NOMO-1 (cell line): ENCODE data around the gene GUCY2D.
"Not testable (repeated sequence)": the region's sequence is repeated elsewhere in the genome, so short reads cannot be mapped to it uniquely, and the experiment has no call there.

ENCODE experiments used
- DNase-seq, 2 experiments: peaks; one replicate each; lab custom pipeline; 2025; ENCODE audit not compliant: unreplicated experiment in 2 of 2; lab: John Stamatoyannopoulos, UW

GUCY2D gene

GRCh38 chr17:8041249-8041928 is 39.0 kb downstream of the GUCY2D start:
- DNase-seq = peak; percentile 58 to 91

DNA sequence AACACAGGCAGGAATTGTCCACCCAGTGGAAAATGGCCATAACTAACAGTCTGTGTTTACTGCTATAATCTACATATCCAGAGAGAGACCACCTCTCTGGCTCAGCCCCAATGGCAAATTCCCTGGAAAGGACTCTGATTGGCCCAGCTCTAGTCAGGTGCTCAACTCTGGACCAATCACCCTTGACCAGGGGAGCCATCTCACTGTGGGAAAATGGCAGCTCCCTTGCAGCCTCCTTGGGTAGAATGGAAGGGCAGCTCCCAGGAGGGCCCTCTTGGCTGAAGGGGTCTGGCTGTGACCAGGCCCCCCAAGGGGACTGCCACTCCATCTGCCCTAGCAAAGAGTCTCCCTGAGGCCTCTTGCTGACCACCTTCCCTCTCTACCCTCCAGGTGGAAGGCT is 39.6 kb downstream of the GUCY2D start:
- no peak for DNase-seq

DNA sequence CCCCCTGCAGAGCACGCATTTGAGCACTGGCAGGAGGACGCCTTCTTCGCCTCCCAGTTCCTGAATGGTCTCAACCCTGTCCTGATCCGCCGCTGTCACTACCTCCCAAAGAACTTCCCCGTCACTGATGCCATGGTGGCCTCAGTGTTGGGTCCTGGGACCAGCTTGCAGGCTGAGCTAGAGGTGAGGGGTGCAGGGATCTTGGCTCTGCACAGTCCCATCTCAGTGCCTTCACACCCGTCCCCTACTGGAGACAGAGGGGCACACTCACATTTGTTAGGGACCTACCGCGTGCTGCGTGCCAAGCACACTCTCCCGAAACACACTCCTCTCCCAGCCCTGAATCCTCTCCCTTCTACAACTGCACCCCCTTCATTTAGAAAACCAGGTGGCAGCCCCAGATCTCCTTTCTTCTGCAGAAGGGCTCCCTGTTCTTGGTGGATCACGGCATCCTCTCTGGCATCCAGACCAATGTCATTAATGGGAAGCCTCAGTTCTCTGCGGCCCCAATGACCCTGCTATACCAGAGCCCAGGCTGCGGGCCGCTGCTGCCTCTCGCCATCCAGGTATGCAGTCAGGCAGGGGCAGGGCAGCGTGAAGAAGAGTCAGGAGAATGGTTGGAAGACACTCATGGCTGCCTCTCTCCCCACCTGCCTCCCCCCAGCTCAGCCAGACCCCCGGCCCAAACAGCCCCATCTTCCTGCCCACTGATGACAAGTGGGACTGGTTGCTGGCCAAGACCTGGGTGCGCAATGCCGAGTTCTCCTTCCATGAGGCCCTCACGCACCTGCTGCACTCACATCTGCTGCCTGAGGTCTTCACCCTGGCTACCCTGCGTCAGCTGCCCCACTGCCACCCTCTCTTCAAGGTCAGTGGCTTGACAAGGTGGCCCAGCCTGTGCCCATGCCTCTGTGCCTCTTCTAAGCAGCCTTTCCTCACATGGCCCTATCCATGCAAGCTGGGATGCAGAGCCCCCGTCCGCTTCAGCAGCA is 42.7 kb downstream of the GUCY2D start:
- DNase-seq = no peak

DNA sequence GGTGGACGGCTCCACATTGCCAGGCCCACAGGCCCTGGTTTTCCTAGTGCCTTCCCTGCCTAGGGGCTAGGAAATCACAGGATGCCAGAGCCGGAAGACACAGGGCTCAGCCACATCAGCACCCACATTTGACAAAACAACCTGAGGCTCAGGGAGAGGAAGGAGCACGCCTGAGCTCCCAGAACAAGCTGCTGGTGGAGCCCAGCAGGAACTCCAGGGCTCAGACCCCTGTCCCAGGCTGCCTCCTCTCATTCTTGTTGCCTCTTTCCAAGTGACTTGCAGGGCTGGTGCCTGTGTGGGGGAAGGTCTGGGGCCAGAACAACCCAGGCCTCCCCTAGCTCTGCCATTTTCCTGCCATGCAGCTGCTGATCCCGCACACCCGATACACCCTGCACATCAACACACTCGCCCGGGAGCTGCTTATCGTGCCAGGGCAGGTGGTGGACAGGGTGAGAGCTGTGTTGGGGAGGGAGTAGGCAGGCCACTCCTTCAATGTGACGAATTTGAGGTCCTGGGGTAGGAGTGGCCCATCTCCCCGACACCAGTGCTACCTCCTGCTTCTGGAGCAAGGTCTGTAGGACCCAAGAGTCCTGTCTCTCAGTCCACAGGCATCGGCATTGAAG is 44.0 kb downstream of the GUCY2D start:
- no peak for DNase-seq

- DNase-seq = no peak
Measured at GRCh38 chr17:8046929-8047768, 44.7 kb downstream of the GUCY2D start.

- DNase-seq = no peak
Measured at GRCh38 chr17:8047769-8048110, 45.3 kb downstream of the GUCY2D start.

GRCh38 chr17:8048236-8048635 is 45.8 kb downstream of the GUCY2D start:
- no peak for DNase-seq

DNA sequence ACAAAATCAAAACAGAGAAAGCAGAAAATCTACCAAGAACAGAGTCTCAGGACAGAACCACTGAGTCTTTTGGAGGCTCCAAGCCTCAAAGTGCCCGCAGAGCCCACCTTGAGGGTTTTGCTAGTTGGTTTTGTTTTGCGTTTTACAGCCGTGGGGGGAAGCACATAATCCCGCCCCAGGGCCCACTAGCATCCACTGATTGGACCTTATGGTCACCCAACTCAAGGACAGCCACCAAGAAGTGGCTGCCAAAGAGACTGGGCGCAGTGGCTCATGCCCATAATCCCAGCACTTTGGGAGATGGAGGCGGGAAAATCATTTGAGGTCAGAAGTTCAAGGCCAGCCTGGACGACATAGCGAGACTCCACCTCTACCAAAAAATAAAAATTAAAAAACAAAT is 46.3 kb downstream of the GUCY2D start:
- DNase-seq = no peak

DNA sequence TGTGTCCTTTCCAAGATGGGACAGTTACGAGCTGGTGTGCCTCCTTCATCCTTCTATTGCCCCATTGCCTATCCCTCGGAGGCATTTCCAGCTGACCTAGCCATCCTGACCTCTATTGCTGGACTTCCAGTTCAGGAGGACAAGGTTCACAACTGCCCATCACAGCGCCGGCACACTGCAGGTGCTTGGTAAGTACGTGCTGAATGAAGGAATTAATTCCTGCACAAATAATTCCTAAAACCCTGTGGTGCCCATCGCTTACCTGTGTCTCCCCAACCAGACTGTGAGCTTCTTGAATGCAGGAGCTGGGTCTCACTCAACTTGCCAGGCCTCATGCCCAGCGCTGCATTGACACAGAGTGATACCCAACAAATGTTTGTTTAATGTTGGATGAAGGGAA is 49.4 kb downstream of the GUCY2D start:
- DNase-seq = no peak

- DNase-seq = no peak
Measured at GRCh38 chr17:8052256-8053252, 50.1 kb downstream of the GUCY2D start.

GRCh38 chr17:8053600-8053999 is 51.2 kb downstream of the GUCY2D start:
- DNase-seq = no peak

DNA sequence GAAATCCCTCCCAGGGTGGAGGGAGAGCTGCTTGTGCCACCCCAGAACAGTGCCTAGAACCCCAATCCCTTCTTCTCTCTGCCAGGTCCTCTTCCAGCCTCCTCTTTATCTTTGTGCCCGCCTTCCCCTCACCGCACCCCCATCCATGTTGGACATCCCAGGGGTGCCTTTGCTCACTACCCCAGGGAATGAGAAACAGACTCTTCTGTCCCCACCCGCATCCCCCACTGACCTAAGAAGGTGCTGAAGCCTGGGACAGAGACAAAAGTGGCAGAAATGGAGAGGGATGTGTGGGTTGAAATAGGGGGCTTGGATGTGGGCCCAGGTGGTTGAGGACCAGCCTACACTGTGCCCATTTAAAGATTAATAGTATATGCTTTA is 53.4 kb downstream of the GUCY2D start:
- no peak for DNase-seq

DNA sequence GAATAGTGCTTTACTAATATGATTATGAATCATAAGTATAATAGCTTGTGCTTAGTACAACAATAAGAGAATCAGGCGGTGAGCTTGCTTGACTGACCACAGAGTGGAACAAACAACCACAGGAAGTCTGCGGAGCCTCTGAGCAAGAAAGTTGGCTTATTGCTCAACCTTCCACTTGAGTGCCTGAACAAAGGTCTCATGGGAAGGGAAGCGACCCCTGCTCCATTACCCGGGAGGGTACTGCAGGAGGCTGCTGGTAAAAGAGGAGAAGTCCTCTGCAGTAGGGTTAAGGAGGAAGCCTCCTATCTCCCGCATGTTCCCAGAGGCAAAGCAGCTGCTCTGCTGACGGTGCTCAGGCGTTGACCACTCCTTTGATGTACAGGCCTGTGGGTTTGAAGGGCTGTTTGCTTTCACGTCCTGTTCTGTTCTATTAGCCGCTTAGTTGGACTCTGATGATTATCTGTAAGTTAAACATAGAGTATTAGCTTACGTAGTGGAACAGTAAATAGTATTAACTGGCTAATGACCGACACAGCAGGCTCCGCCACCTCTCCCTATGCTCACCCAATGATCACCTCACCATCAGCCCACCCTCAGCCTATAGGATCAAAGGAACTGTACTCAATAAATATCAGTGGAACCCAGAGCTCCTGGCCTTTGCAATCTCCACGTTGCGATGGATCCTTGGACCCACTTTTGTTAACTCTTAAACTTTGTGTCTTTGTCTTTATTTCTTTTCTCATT is 54.0 kb downstream of the GUCY2D start:
- peak; percentile 84 to 96 for DNase-seq

DNA sequence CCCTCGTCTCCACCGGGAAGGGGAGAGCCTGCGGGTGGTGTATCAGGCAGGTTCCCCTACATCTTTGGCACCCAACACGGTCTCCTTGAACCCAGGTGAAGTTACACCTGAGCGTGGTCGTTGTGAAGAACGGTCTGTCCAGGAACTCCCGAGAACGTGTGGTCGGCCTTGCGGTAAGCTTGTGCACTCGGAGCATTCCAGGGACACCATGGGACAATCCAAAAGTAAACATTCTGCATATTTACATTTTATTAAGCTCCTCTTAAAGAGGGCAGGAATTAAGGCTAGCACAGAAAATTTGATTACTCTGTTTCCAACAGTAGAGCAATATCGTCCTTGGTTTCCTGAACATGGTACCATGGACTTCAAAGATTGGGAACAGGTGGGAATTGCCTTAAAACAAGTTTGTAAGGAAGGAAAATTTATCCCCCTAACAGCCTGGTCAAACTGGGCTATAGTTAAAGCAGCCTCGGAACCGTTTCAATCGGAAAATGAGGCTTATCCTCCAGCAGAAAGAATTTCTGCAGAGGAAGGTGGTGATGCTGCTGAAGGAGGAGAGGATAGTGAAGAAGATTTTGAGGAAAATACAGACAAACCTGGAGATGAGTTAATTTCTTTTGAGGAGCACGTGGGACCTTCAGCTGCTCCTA is 54.7 kb downstream of the GUCY2D start:
- DNase-seq = no peak

DNA sequence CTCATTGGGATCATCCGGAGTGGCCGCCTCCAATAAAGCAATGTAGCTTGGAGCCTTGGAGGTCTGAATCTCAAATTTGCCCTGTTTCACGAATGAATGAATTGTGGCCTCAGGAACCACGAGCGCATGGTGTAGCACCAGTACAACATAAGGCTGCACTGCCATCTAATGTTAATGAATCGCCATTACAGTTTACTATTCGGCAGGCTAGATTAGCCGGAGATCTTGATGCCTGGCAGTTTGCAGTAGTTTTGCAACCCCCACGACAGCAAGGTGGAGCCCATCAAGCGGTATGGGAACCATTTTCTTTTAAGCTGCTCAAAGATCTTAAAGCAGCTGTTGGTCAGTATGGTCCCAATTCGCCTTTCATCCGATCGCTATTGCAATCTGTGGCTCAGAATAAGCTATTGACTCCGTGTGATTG is 55.3 kb downstream of the GUCY2D start:
- DNase-seq = peak; percentile 82 to 89

DNA sequence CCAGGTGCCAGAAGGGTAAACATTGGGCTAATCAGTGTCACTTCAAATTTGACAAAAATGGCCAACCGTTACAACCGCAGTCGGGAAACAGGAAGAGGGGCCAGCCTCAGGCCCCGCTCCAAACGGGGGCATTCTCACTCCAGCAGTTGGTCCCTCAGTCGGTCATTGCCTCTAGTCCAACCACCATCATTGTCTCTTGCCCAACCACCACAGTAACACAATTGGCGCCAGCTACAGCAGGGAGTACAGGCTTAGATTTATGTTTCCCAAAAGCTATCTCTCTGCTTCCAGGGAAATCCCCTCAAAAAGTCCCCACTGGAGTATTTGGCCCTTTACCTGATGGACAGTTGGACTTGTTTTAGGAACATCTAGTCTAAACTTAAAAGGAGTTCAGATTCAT is 56.7 kb downstream of the GUCY2D start:
- DNase-seq = peak; percentile 18 to 28

DNA sequence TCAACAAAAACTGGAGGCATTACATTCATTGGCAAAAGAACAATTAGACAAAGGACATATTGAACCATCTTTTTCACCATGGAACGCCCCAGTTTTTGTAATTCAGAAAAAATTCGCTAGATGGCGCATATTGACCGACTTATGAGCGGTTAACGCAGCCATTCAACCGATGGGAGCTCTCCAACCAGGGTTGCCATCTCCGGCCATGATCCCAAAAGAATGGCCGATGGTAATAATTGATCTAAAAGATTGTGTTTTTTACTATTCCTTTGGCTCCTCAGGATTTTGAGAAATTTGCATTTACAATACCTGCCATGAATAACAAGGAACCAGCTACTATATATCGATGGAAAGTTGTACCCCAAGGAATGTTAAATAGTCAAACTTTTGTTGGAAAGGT is 57.9 kb downstream of the GUCY2D start:
- DNase-seq = peak; percentile 36 to 64

GRCh38 chr17:8061851-8062250 is 59.4 kb downstream of the GUCY2D start:
- DNase-seq = not testable (repeated sequence)
